Measurements from ENCODE around the gene NFRKB.
A peak's percentile ranks its signal among the peaks of the same experiment; 100 is the strongest.
"Not testable (repeated sequence)": the region's sequence is repeated elsewhere in the genome, so short reads cannot be mapped to it uniquely, and the experiment has no call there.

Gene NFRKB

DNA sequence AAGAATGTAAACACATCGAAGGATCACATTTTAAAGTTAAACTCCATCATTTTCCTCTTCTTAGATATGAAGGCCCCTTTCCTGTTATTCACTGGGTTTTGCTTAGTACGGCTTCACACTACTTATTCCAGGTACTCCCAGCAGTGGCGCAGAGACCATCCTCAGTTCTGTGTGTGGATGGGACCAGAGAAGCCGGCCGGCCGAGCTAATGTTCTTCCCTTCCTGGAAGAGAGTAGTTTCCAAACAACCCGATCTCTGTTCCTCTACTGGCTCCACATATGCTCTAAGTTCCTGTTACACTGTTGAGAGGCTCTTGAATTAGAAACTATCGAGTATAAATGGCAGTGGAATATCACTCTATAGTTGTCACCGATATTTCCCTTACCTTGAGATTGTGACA, 684 bp upstream of the NFRKB start:
- FAIRE-seq (no peak), DNase-seq (ENCODE audit: extremely low spot score, insufficient read length, low read depth) (no peak)

DNA sequence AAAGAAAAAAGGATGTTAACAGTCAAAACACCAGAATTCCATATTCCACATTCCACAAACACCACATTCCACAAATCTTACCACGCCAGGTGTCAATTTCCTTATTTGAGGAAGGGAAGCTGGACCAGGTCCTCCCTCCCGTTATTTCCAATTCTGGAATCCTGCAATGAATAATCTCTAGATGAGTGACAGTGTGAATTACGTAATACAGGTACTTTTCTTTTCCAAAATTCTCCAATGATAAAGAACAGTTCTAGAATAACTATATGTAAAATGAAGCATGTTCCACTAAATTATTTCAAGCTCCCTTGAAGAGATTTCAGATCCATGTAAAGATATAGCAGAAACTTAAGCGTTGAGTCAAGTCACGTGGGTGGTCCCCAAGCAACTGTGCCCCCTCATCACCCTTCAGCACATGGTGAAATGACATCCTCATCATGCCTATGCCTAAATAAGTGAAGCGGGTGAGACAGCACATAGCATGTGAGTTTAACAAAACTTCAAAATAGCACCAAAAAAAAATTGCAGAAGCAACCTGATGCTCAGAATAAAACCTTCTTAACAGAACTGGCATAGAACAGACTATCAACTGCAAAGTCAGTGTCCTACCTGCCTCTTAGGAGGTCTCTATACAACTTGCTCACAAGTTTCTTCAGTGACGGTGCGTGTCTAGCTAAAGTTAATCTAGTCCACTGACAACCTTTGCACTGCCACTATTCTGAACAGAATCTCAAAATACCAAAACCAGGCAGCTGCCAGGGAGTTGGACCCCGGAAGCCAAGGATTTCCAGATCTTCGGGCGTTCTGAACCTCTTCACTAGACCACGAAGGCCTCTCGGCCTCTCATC, 876 bp downstream of the NFRKB start:
- DNase-seq (ENCODE audit: extremely low spot score, insufficient read length, low read depth) (no peak), FAIRE-seq (peak; percentile 29)

- no peak for FAIRE-seq
- no peak for DNase-seq (ENCODE audit: extremely low spot score, insufficient read length, low read depth)
These were observed 6.9 kb downstream of the NFRKB start for GRCh38 chr11:129888451-129888850.

DNA sequence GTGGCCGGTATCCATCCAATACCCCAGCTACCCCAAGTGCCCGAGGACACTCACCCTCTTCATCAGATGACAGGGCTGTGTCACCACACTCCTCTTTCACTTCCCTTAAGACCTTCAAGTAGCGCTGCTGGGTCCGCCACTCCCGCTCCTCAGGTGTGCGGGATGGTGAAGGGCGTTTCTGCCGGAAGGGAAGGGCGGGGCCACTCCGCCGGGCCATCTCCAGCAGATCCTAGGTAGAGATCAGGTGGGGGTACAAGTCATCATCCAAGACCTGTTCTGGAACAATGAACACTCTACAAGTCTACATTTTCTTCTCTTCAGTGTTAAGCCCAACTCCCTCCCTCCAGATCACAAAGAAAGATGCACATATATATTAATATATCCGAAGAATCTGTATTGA, 10.0 kb downstream of the NFRKB start:
- DNase-seq (ENCODE audit: extremely low spot score, insufficient read length, low read depth) (no peak), FAIRE-seq (no peak)

DNA sequence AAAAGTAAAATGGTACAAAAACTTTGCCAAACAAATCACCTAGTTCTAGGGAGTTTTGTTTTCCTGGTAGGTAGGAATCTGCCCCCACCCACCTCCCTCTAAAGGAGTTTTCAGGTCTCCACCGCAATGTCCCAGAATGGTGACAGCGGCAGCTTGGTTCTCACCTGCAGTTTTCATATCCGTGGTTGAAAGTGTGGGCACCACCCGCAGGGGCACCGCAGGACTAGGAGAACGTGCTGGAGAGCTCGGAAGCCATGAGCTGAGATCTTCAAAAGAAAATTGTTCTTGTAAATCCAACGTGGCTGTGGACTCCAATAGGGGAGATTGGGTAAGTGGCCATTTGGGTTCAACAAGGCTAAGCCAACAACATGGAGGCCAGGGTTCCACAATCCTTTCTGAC, 10.8 kb downstream of the NFRKB start:
- FAIRE-seq = no peak
- no peak for DNase-seq (ENCODE audit: extremely low spot score, insufficient read length, low read depth)

DNA sequence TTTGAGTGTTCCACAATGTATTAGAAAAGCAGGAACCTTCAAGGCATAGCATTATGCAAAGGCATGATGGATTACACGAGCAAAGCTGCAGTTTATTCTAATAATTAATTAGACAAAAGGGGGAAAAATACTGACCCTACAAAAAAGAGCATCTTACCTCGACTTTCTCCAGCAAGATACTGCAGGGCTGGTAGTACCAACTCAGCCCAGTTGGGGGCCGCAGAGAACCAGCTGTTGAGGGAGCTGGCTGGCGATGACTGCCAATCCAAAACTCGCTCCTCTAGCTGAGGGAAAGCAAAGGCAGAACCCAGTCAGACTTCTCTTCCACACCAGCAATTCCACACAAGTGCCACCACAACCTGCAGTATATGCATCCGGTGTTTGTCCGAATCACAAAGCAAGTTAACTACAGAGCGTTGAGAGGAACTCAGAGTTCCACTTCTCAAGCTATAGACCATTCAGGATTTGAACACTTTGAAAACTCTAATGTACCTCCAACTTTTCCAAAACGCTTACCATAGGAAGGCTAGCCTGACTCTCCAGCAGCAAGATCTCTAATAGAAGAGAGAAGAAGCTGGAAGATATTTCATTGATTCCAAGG, 13.7 kb downstream of the NFRKB start:
- DNase-seq (ENCODE audit: extremely low spot score, insufficient read length, low read depth) (peak; percentile 14), FAIRE-seq (no peak)

GRCh38 chr11:129880311-129880710, 15.1 kb downstream of the NFRKB start:
- no peak for FAIRE-seq
- DNase-seq (ENCODE audit: extremely low spot score, insufficient read length, low read depth) = no peak

- DNase-seq (ENCODE audit: extremely low spot score, insufficient read length, low read depth) (no peak), FAIRE-seq (no peak)
These were observed 23.5 kb downstream of the NFRKB start for GRCh38 chr11:129871914-129872313.

DNA sequence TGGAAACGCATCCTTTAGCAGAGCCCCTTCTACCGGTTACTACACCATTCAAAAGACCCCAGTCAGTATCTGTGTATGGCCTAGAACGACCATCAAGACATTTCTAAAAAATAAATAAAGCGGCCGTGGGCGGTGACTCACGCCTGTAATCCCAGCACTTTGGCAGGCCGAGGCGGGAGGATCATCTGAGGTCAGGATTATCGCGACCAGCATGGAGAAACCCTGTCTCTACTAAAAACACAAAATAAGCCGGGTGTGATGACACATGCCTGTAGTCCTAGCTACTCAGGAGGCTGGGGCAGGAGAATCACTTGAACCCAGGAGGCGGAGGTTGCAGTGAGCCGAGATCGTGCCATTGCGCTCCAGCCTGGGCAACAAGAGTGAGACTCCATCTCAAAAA, 26.8 kb downstream of the NFRKB start:
- not testable (repeated sequence) for DNase-seq (ENCODE audit: extremely low spot score, insufficient read length, low read depth); FAIRE-seq

DNA sequence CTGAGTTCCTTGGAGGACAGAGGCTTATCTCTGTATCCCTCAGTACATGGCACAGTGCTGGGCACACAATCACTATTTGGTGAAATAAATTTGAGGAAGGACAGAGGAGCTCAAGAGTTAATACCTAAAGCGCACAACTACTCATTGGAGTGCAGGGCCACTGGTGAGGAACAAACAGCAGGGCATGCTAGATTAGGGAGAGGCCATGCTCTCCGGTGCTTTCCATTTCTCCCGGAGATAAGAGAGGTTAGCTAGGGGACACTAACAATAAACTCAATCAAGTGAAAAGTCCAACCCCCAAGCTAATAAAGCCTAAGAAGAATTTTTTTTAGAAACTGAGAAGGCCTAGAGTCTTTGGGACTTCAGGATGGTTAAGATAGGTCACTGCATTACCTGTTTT, 29.1 kb downstream of the NFRKB start:
- FAIRE-seq = no peak
- DNase-seq (ENCODE audit: extremely low spot score, insufficient read length, low read depth) = no peak

- FAIRE-seq (no peak), DNase-seq (ENCODE audit: extremely low spot score, insufficient read length, low read depth) (no peak)
These were observed 29.7 kb downstream of the NFRKB start for GRCh38 chr11:129865701-129866100.

- FAIRE-seq (no peak), DNase-seq (ENCODE audit: extremely low spot score, insufficient read length, low read depth) (no peak)
These were observed 30.6 kb downstream of the NFRKB start for GRCh38 chr11:129864811-129865210.

GRCh38 chr11:129861702-129862522, 33.5 kb downstream of the NFRKB start:
- no peak for FAIRE-seq

DNA sequence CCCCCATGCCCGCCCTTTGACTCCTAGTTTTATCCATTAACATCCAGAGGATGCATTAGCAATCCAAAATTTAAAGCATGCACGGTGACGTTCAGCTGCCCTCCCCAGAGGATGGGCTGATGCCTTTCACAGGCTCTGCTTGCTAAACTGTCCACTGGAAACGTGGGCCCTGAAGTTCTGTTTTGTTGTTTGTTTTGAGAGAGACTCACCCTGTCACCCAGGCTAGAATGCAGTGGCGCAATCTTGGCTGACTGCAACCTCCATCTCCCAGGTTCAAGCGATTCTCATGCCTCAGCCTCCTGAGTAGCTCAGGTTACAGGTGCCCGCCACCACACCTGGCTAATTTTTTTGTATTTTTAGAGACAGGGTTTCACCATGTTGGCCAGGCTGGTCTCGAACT, 39.3 kb downstream of the NFRKB start:
- no peak for DNase-seq (ENCODE audit: extremely low spot score, insufficient read length, low read depth)
- no peak for FAIRE-seq

More at GRCh38 chr11:129861702-129862522, 33.5 kb downstream of the NFRKB start:
- DNase-seq (ENCODE audit: extremely low spot score, insufficient read length, low read depth) = no peak

DNA sequence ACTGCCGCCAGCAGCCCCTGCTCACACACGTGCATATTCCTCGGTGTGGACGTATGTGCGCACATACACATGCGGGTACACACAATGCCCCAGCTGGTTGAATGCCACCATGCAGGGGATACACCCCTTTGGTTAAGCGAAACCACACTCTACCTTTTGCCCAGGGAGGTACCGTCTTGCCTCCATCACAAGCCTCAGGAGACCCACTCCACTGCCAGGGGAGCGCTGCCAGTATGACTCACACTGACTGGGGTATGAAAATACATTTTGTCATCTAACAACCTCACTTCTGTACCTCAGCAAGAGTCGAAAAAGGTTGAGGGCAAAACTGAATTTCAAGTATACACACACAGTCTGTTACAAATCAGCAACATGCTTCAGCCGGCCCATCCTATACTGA, 40.3 kb downstream of the NFRKB start:
- DNase-seq (ENCODE audit: extremely low spot score, insufficient read length, low read depth) (no peak), FAIRE-seq (no peak)

DNA sequence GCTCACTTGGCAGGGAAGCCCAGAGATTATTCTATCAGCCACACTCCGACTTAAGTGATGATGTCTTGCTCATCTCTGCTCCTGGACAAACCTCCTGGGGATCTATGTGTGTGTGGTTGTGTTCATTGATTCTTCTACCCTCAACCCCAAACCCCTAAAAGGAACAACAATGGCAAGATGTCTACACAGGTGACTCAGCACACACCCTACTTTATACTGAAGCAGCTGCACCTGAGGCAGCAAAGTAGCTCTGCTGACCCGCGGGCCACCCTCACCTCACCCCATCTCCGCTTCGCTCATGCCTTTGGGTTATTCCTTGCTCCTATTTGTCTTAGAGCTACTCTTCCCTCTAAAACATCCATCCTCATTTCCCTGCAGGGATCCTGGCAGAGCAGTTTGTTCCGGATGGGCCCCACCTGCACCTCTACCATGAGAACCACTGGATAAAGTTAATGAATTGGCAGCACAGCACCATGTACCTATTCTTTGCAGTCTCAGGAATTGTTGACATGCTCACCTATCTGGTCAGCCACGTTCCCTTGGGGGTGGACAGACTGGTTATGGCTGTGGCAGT, 41.1 kb downstream of the NFRKB start:
- FAIRE-seq (no peak), DNase-seq (ENCODE audit: extremely low spot score, insufficient read length, low read depth) (no peak)

DNA sequence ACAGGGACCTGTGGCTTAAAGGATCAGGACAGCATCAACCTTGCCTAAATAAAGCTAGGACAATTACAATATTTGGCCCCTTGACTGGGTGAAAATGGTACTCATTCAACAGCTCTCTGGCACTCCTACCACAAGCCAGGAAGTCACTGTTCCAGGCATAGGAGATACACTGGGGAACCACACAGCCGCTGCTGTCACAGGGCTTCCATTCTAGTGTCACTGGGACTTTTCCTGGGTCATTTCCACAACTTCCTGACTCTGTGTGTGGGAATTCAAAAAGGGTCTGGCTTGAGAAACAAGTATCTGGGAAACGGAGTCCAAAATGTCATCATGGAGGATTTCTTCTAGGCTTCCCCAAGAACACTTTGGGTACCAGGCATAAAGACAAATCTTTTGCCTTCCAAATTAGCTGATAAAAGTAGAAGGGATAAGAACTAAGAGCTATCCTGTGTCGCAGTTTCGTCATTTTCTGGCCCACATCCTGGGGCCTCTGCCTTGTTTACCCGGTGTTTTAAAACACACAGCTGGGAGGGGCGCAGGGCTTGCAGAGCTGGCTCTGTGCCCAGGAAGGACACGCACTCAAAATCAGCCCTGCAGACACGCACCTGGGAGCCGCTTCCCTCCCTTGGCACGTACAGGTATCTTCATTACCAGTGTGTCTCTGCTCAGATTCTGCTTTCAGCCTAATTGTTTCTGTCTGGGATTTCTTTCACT, 41.7 kb downstream of the NFRKB start:
- DNase-seq (ENCODE audit: extremely low spot score, insufficient read length, low read depth) (no peak), FAIRE-seq (no peak)

DNA sequence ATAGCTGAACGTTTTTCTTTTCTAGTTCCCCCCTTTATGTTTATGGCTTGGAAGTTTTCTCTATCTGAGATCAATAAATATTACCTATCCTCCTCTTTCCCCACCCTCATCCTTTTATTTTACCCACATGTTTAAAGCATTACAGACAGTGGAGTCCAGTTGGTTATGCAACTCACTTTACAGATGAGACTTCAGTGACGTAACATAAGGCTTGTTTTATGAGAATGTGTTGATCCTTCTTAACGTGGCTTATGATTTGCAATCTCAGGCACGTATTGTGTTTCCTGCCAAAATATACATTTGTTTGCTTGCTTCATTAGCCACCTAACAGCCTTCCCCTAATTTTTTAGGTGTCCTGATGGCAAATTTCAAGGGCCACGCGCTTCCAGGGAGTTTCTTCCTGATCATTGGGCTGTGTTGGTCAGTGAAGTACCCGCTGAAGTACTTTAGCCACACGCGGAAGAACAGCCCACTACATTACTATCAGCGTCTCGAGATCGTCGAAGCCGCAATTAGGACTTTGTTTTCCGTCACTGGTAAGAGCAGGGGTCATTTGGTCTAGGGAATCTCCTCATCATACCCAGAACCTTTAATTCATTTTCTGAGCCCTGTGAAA, 43.1 kb downstream of the NFRKB start:
- DNase-seq (ENCODE audit: extremely low spot score, insufficient read length, low read depth) (no peak), FAIRE-seq (no peak)

- FAIRE-seq (no peak), DNase-seq (ENCODE audit: extremely low spot score, insufficient read length, low read depth) (no peak)
These were observed 45.8 kb downstream of the NFRKB start for GRCh38 chr11:129849447-129850130.

All from GM18507 (cell line).